Osteocyte (in vitro differentiated cells): ENCODE measurements around the gene MED9. TPM values are rescaled to one million over a fixed set of nuclear protein-coding genes. Genes with fewer than 3 reads are reported as not detected.

Source experiments
- DNase-seq: peaks from one replicate; pipeline ENCODE4 v3.0.0; 2021; ENCODE audit warnings: mixed read lengths; ENCODE audit not compliant: unreplicated experiment; ENCODE audit errors: extremely low spot score
- H3K27ac Mint-ChIP-seq: one replicate; pipeline ENCODE4 v1.8.0; 2021; ENCODE audit warnings: mild to moderate bottlenecking, mixed read lengths; ENCODE audit not compliant: unreplicated experiment
- H3K27me3 Mint-ChIP-seq: one replicate; pipeline ENCODE4 v1.8.0; 2021; ENCODE audit warnings: mixed read lengths; ENCODE audit not compliant: unreplicated experiment
- H3K36me3 Mint-ChIP-seq: one replicate; pipeline ENCODE4 v1.8.0; 2021; ENCODE audit warnings: mixed read lengths; ENCODE audit not compliant: unreplicated experiment
- H3K4me1 Mint-ChIP-seq: one replicate; pipeline ENCODE4 v1.8.0; 2021; ENCODE audit warnings: mixed read lengths; ENCODE audit not compliant: unreplicated experiment
- H3K4me3 Mint-ChIP-seq: one replicate; pipeline ENCODE4 v1.8.0; 2021; ENCODE audit warnings: mild to moderate bottlenecking, moderate library complexity, mixed read lengths; ENCODE audit not compliant: unreplicated experiment
- H3K9me3 Mint-ChIP-seq: one replicate; pipeline ENCODE4 v1.8.0; 2021; ENCODE audit warnings: mixed read lengths; ENCODE audit not compliant: unreplicated experiment
- total RNA-seq: library from RNA; stranded (reverse); gene quantifications from 2 replicates; pipeline ENCODE4 v1.2.1, GENCODE V29; 2021
- TF ChIP-seq, protein P1 (sequence below): fragments of 200-600 bp; sonication (generic); IDR thresholded peaks from 2 replicates; pipeline ENCODE4 v1.5.0; 2021; ENCODE audit warnings: antibody characterized with exemption, mild to moderate bottlenecking, moderate library complexity

The MED9 gene
- total RNA-seq, 1 donor from 2014 or later, result 13.2 TPM

DNA sequence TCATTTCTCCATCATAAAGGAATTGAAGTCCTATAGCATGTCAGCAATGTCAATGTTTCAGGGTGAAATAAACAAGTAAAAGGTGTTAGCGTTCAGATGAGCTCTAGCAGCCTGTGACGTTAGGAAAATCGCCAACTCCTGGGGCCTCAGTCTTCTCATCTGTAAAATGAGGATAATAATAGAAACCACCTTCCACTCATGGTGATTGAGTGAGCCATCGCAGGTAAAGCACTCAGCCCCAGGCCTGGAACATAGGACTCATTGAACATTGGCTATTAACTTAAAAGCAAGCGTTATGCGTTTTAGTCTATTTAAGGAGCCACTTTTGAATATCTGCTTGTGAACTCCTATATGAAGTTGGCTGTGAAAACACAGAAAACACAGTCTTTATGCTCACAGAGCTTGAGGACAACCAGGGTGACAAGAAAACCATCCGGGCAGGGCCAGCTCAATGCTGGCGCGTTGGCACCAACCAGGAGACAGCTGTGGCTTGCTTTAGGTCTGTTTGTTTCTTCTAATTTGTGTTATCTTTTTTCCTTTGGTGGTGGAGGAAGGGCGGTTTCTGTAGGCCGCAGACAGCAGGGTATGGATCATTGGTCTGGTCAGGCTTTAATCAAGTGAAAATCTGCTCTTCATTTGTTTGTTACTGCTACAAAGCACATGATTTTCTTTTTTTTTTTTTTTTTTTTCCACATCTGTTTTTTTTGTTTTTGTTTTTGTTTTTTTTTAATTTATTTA is 35.7 kb upstream of the MED9 start:
- no peaks in the 10 kb centered on the region for H3K27me3 Mint-ChIP-seq
- no peaks in the 10 kb centered on the region for H3K9me3 Mint-ChIP-seq
- H3K36me3 Mint-ChIP-seq, result no peaks in the 10 kb centered on the region
- H3K4me1 Mint-ChIP-seq, result peaks cover 6% of the 10 kb centered on the region
- no peak overlapping the region for H3K27ac Mint-ChIP-seq
- no peak for DNase-seq
- TF ChIP-seq, protein P1, sequence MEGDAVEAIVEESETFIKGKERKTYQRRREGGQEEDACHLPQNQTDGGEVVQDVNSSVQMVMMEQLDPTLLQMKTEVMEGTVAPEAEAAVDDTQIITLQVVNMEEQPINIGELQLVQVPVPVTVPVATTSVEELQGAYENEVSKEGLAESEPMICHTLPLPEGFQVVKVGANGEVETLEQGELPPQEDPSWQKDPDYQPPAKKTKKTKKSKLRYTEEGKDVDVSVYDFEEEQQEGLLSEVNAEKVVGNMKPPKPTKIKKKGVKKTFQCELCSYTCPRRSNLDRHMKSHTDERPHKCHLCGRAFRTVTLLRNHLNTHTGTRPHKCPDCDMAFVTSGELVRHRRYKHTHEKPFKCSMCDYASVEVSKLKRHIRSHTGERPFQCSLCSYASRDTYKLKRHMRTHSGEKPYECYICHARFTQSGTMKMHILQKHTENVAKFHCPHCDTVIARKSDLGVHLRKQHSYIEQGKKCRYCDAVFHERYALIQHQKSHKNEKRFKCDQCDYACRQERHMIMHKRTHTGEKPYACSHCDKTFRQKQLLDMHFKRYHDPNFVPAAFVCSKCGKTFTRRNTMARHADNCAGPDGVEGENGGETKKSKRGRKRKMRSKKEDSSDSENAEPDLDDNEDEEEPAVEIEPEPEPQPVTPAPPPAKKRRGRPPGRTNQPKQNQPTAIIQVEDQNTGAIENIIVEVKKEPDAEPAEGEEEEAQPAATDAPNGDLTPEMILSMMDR, result no peak
- H3K4me3 Mint-ChIP-seq, result no peak overlapping the region

GRCh38 chr17:17443173-17443572 is 33.6 kb upstream of the MED9 start:
- Mint-ChIP-seq H3K36me3 (no peaks in the 10 kb centered on the region), H3K27me3 (peaks cover 1% of the 10 kb centered on the region), H3K4me3 (no peak overlapping the region), H3K4me1 (peaks cover 7% of the 10 kb centered on the region), H3K9me3 (no peaks in the 10 kb centered on the region), H3K27ac (no peak overlapping the region)
- TF ChIP-seq, protein P1, result no peak
- DNase-seq, result no peak

GRCh38 chr17:17445296-17445924 is 31.4 kb upstream of the MED9 start:
- TF ChIP-seq, protein P1, result no peak
- DNase-seq, result no peak
- no peaks in the 10 kb centered on the region for H3K9me3 Mint-ChIP-seq
- H3K4me1 Mint-ChIP-seq, result peaks cover 7% of the 10 kb centered on the region
- H3K4me3 Mint-ChIP-seq, result no peak overlapping the region
- no peaks in the 10 kb centered on the region for H3K36me3 Mint-ChIP-seq
- peaks cover 4% of the 10 kb centered on the region for H3K27me3 Mint-ChIP-seq
- no peak overlapping the region for H3K27ac Mint-ChIP-seq

DNA sequence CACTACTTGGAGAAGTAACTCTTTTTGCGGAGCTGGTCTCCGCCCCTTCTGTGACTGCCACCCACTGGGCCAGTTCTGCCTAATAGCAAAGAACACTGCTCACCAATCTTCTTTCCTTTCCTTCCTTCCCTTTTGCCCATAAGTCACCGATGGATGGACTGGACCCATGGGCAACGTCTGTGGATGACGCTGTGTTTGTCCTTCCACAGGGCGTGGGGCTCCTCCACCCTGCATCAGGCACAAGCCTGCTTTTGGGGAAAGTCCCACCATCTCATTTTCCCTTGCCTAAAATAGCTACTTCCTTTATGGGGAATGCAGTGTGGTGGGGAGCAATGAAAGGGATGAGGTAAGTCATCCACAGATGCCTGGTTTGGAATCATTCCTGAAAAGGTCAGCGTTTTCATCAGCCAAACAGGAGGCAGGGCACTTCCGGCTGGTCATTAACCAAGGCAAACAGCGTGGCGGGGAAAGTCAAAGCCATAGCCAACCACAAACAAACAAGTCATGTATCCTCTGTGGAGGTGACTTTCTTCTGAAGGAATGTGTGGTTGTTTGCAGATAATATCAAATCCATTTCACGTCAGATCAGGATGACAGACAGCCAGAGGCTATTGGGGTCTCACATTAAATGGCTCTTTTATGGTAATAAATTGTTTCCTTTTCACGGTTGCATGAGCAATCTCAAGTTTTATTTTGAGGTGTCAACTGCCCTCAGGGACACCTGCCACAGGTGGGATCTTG is 30.7 kb upstream of the MED9 start:
- Mint-ChIP-seq H3K27ac (no peak overlapping the region), H3K4me1 (peaks cover 7% of the 10 kb centered on the region), H3K27me3 (peaks cover 11% of the 10 kb centered on the region), H3K36me3 (no peaks in the 10 kb centered on the region), H3K9me3 (no peaks in the 10 kb centered on the region), H3K4me3 (no peak overlapping the region)
- DNase-seq, result no peak
- TF ChIP-seq, protein P1, result no peak

DNA sequence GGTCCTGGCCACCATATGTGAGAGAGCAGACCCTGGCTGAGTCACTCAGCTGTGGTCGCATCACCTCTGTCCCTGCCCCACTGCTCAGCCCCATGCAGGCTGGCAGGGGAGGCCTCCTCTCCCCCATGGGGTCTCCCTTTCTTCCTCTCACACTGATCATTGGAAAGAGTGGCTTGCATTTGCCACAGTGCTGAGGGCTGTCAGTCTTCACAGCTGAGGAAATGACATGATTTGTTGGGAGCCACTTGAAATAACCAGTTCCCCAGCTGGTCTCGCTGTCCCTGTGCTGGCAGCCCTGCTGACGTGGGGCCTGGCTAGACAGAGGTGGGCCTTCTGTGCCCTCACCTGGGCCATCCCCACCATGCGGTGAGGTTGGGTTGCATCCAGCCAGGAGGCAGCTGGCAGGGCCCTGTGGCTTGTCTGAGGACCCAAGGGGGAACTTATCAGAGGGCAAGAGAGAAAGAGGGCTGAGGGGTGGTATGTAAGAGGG is 30.1 kb upstream of the MED9 start:
- Mint-ChIP-seq H3K4me1 (peaks cover 7% of the 10 kb centered on the region), H3K27ac (no peak overlapping the region)

More for the DNA sequence above, 30.1 kb upstream of the MED9 start:
- Mint-ChIP-seq H3K4me3 (no peak overlapping the region), H3K36me3 (no peaks in the 10 kb centered on the region), H3K27me3 (peaks cover 15% of the 10 kb centered on the region), H3K9me3 (no peaks in the 10 kb centered on the region)
- DNase-seq, result no peak
- TF ChIP-seq, protein P1, result no peak
